ENCODE results near the gene SFXN5. TPM values are rescaled to one million over a fixed set of nuclear protein-coding genes. Genes with fewer than 3 reads are reported as not detected.

Gene SFXN5
- total and polyA plus RNA-seq, 2 of the 8 experiments (the other 6 are each of a cell fraction or from before 2014, with no cell fraction given) = 29.3 to 33.1 TPM

- Histone ChIP-seq H2BK20ac (ENCODE audit: low read length) (no peak overlapping the region), H3K56ac (replicated peaks; ENCODE audit: insufficient read length, low read depth, low read length) (no peak overlapping the region), H3K4me2 (ENCODE audit: insufficient read depth in 1 of 2, low read depth in 2 of 2, low read length in 2 of 2) (no peak overlapping the region), H2AFZ (ENCODE audit: low read length) (no peak overlapping the region), H3K4me3 (ENCODE audit: extremely low read depth in 1 of 4, insufficient read depth in 2 of 4, low read depth in 3 of 4, low read length in 4 of 4) (no peak overlapping the region), H2AK5ac (ENCODE audit: low read depth, low read length) (no peak overlapping the region), H3K4ac (replicated peaks; ENCODE audit: insufficient read length, low read depth, low read length) (no peak overlapping the region), H3K23me2 (ENCODE audit: low read depth, low read length) (no peaks in the 10 kb centered on the region), H3K27ac (ENCODE audit: low read depth, low read length) (no peak overlapping the region), H3K27me3 (replicated peaks in 1 of 4; ENCODE audit: control insufficient read depth in 3 of 4, extremely low read depth in 1 of 4, insufficient read depth in 3 of 4, low read length in 3 of 4) (no peaks in the 10 kb centered on the region), H2BK5ac (ENCODE audit: low read depth, low read length) (no peak overlapping the region; the same call in 1 of the 2 replicates), H3K79me1 (ENCODE audit: low read depth, low read length) (peaks cover 8% of the 10 kb centered on the region), H3K79me2 (ENCODE audit: control insufficient read depth in 1 of 2, insufficient read depth in 2 of 2, low read length in 2 of 2) (no peaks in the 10 kb centered on the region; a peak in 1 of 4 replicates), H2BK12ac (ENCODE audit: low read depth, low read length) (no peak overlapping the region), H3K9me3 (ENCODE audit: insufficient read depth in 2 of 2, low read depth in 1 of 2, low read length in 1 of 2) (no peaks in the 10 kb centered on the region), H3K14ac (ENCODE audit: insufficient read length) (no peak overlapping the region), H4K20me1 (replicated peaks in 1 of 2; ENCODE audit: control insufficient read depth in 1 of 2, insufficient read depth in 2 of 2, low read length in 2 of 2) (peaks cover 0 to 8% of the 10 kb centered on the region in 2 experiments), H3K36me3 (ENCODE audit: control insufficient read depth in 2 of 4, insufficient read depth in 4 of 4, low read length in 3 of 4) (no peaks in the 10 kb centered on the region), H3K23ac (ENCODE audit: insufficient read length) (no peak overlapping the region), H2BK120ac (replicated peaks; ENCODE audit: low read depth, low read length) (no peak overlapping the region), H4K5ac (ENCODE audit: insufficient read length, low read depth, low read length) (no peak overlapping the region), H4K91ac (replicated peaks; ENCODE audit: insufficient read length, low read length) (no peak overlapping the region), H3K9ac (replicated peaks in 1 of 4; ENCODE audit: extremely low read depth in 1 of 4, low read depth in 3 of 4, low read length in 3 of 4) (no peak overlapping the region), H3K18ac (ENCODE audit: extremely low read depth, low read length) (no peak overlapping the region), H4K8ac (ENCODE audit: extremely low read depth, insufficient read depth, low read length) (no peak overlapping the region), H3K4me1 (replicated peaks in 1 of 4; ENCODE audit: control insufficient read depth in 3 of 4, insufficient read depth in 4 of 4, low read length in 3 of 4) (no peaks in the 10 kb centered on the region; a peak in 2 of 7 replicates), H2BK15ac (ENCODE audit: low read length) (no peak overlapping the region)
- ChIA-PET POLR2A (ENCODE audit: partially characterized antibody) (interaction anchor here (0.6 to 3.4 kb wide), 2 partner anchors 23 to 460 kb away, joined by 3 to 11 read pairs; no protein-coding TSS in a partner anchor), CTCF (ENCODE audit: partially characterized antibody) (interaction anchor here (1.3 to 12.9 kb wide), 15 partner anchors 8 to 124 kb away, joined by 3 to 321 read pairs (median 6); partner anchors contain the start of gene RAB11FIP5)
- TF ChIP-seq HDAC2 (IDR thresholded peaks at IDR 0.05; ENCODE audit: borderline replicate concordance in 1 of 2, low read depth in 2 of 2, low read length in 2 of 2) (no peak), YY1 (IDR thresholded peaks at IDR 0.05; ENCODE audit: low read depth, low read length) (no peak), NRF1 (IDR thresholded peaks at IDR 0.05; ENCODE audit: low read depth, low read length) (no peak), SUZ12 (IDR thresholded peaks at IDR 0.05; ENCODE audit: low read length) (no peak), RFX5 (IDR thresholded peaks at IDR 0.05; ENCODE audit: borderline replicate concordance, low read depth, low read length) (no peak), SIX5 (IDR thresholded peaks at IDR 0.05; ENCODE audit: low read depth, low read length) (no peak), ATF2 (IDR thresholded peaks at IDR 0.05; ENCODE audit: low read length) (no peak), TEAD4 (IDR thresholded peaks at IDR 0.05; ENCODE audit: low read depth, low read length) (no peak)
- FAIRE-seq (no peak), DNase-seq (ENCODE audit: low read depth in 1 of 2, low spot score in 2 of 2) (no peak)
- WGBS, 2 experiments (ENCODE audit: extremely low coverage in 1 of 2, insufficient coverage in 1 of 2, insufficient read length in 1 of 2, insufficient replicate concordance in 2 of 2, low coverage in 1 of 2, low lambda C conversion rate in 2 of 2, missing lambda C conversion rate in 1 of 2) = 90% methylated on average over 14 of the region's 14 CpGs; no CpG with 5 or more reads in 1 of the 2 experiments
Measured at GRCh38 chr2:73088703-73089102, 17.2 kb upstream of the SFXN5 start.
